GM19372 (cell line): ENCODE data around the gene ABI3BP.

Experiments
- ATAC-seq: cut with Tn5 transposase; IDR thresholded peaks from one replicate; pipeline ENCODE4 v1.9.1; 2021; ENCODE audit warnings: mild to moderate bottlenecking, low read depth, moderate library complexity; ENCODE audit not compliant: unreplicated experiment

ABI3BP gene

DNA sequence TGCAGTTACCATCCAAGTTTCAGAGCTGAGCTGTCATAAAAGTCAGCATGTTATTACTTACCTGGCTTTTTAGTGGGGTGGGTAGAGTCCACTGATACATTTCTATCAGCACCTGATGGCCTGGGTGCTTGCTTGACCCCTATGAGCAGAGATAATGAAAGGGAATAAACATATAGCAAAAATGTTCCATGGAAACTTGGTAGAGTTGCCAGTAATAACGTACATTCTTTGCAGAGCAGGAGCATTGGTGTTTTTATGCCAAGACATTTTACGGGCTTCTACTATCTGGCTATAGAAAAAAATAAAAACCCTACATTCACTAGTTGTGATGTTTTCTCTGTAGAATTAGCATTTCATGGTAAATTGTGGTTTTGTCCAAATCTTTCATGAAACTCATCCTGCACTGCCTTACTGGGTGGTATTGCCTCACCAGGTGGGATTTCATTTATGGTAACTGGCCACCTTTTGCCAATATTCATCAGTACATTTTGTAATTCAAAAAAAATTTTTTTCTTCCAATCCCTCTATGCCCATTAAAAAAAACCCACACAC, 213.1 kb downstream of the ABI3BP start:
- ATAC-seq, result no peak

DNA sequence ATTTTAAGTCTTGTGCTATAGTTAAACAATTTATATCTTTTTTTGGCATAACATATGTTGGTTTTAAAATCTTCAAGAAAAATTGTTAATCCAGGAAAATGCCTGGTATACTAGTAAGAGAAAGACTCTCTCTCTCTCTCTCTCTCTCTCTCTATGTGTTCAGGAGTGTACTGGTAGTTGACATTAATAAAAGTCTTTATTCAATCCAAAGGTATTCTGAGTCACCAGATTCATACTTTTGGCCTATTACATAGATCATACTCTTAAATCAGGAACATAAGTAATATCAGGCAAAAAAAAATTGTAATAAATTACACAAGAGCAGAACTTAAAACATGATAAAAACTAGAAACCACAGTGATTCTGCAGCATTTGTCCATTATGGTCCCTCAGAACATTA, 213.7 kb downstream of the ABI3BP start:
- no peak for ATAC-seq

DNA sequence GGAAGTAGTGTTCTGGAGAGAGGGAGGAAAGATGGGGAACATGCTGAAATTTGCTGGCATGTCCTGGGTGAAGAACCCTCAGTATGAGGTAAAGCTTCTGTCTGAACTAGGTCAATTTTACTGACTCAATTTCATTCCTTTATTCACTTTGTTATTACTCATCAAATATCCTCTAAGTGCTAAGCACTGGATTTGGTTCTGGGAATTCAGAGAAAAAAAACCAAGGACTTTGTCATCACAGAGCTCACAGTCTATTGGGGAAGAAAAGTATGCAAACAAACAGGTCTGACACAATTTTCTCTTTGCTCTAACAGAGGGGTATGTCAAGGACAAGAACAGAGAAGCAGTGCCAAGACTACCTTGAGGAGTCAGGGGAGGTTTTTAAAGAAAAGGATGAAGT, 215.9 kb downstream of the ABI3BP start:
- ATAC-seq, result no peak

- no peak for ATAC-seq
Measured at GRCh38 chr3:100776746-100777145, 216.5 kb downstream of the ABI3BP start.

GRCh38 chr3:100776097-100776729, 217.0 kb downstream of the ABI3BP start:
- no peak for ATAC-seq

GRCh38 chr3:100775669-100776068, 217.6 kb downstream of the ABI3BP start:
- no peak for ATAC-seq

- ATAC-seq, result no peak
Measured at GRCh38 chr3:100775226-100775625, 218.0 kb downstream of the ABI3BP start.

GRCh38 chr3:100769693-100770092, 223.5 kb downstream of the ABI3BP start:
- no peak for ATAC-seq

GRCh38 chr3:100766069-100766468, 227.2 kb downstream of the ABI3BP start:
- no peak for ATAC-seq

GRCh38 chr3:100765437-100765975, 227.7 kb downstream of the ABI3BP start:
- no peak for ATAC-seq

DNA sequence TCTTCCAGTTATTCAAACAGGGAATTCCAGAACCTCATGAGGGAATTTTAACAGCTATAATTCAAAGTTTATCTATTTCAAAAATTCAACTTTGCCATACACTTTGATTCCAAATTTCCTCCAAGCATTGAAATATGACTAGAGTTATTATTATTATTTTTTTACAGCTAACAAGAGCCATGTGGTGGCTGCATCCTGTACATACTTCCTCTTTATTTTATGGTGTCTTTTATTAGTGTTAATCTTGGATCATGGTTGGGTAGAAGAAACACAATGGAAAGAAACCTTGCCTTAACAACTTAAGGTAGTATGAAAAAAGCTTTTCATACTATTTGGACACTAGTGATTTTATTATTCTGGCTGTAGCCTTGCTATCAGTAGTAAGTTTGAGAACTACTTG, 231.3 kb downstream of the ABI3BP start:
- no peak for ATAC-seq

GRCh38 chr3:100761211-100761942, 231.8 kb downstream of the ABI3BP start:
- ATAC-seq, result peak; percentile 84

DNA sequence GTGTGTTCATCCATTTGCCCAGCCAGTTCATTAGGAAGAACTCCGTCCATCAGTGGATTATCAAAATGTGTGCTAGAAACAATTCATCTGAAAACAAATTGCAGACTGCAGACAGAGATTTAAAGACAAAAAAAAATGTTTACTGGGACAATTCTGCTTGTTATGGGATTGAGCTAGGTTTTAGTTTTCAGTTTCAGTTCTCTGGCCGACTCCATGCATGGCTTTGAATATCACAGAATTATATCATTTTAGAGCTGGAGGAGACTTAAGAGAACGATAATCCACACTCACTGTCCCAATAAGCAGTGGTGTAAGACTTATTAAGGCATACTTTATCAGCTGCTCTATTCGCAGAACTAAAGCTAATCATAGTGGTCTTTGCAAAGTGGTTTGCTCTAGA, 232.8 kb downstream of the ABI3BP start:
- no peak for ATAC-seq

GRCh38 chr3:100759950-100760349, 233.3 kb downstream of the ABI3BP start:
- ATAC-seq, result no peak

DNA sequence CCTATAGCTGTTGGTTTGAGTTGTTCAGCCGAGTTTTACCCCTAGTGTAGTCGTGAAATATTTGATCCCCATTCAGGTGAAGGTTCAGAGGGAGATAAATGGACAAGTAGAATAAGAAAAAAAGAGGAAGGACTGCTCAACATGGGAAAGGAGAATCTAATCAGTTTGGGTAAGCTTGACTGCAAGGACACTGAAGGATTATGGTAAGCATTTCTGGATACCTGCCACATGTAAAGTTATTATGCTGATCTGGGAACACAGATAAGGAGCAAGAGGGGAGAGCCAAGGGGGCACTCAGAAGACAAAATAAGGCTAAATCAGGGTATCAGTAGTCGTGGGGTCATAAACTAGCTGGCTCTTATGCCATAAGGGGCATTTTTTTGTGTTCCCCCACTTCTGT, 234.1 kb downstream of the ABI3BP start:
- no peak for ATAC-seq

DNA sequence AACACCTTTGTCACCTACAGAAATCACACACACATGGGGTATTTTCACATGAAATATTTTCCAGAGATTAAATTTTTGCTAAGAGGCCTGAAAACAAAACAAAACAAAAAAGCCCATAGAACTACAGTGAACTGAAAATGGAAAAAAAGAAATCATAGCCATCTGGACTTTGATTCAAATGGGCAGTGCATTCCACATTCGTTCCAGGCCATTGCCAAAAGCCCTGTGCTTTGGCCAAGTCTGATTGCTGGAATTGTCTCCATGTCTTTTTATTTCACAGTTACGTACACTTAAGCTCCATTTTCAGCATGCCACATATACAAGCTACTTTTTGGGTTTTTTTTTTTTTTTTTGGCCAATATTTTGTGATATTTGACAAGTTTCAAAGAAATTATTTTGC, 236.8 kb downstream of the ABI3BP start:
- no peak for ATAC-seq

DNA sequence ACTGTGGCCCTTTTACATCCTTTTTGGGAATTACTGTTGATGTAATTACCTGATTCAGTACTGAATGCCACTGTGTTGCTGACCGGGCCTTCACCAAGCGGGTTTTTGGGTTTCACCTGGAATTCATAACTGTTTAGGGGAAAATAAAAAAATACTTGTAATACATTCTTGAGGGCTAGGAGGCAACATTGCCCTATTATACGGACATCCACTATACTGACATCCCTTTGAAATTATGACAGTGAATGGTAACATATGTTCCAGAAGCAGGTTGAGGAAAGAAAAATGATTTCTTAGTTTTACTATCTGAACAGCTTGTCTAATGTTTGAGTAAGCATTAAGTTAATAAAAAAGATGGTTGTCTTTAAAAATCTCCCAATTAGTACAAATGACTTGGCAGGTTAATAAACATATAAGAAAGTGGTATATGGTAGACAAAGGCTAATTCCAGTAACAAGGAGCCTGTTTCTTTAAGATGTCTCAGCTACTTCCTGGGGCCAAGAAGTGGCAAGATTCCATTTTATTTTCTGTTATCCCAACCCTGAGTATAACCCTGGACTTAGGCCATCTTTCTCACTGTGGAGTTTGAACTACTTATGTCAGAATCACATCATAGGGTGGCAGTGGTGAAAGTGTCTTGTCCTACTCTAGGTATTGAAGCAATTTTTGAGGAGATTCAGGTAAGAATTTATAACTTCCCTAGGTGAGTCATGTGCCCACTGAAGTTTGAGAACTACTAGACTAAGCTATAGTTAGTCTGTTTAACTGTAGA, 238.5 kb downstream of the ABI3BP start:
- no peak for ATAC-seq

DNA sequence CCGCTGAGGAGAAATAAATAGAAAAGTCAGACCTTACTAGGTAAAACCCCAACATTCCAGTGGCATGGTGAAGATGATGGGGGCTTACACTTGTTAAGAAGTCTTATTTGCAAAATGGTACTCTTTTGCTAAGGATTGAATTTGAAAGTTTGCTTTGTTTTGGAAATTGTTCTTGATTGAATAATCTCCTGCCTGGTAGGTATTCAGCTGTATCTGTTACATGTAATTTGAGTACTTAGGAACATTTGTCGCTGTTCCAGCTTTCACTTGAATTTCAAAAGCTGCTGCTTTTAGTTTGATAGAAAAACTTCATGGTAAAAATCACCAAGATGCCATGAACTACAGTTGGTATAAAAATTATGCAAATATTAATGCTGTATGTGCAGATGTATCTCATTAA, 239.4 kb downstream of the ABI3BP start:
- no peak for ATAC-seq

DNA sequence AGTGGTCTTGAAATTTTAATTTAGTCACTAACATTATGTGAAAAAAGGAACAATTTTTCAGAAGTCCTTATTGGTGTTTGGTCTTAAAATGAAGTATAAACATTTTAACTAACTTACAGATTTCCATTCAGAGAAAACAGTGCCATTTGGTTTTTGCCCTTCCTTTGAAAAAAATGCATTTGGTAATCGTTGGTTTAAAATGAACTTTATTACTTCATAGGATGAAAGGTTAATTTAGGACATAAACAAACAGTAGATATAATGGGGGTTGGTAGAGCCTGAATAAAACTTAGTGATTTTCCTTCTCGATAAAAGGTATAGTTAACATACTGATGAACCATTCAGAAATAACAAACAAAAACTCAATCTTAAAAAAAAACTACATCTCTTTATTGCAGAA, 244.3 kb downstream of the ABI3BP start:
- ATAC-seq, result no peak

GRCh38 chr3:100748220-100748619, 245.0 kb downstream of the ABI3BP start:
- no peak for ATAC-seq

DNA sequence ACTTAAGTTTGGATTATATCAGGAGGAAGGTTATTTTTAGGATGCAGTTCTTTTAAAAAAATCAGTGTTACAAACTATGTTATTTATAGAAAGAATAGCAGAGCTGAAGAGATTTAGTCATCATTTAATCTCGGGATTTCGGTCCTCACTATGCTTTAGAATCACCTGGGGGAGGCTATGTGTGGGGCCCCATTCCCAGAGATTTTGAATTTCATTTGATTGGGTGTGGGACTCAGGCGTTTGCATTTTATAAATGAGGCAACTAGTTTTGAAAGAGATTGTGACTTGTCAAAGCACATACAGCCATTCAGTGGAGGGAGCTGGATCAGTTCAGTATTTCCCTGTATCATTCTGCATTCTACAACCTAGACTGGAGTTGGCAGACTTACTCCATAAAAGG, 247.1 kb downstream of the ABI3BP start:
- no peak for ATAC-seq
